ENCODE results near the gene FERMT3. TPM values are rescaled to one million over a fixed set of nuclear protein-coding genes. Genes with fewer than 3 reads are reported as not detected.

The FERMT3 gene
- total and polyA plus RNA-seq, 2 of the 13 experiments (the other 11 are each of a cell fraction or from before 2014, with no cell fraction given): 0.29 TPM; not detected in 1

- TF ChIP-seq MTF1 (CRISPR knock-in tag; IDR thresholded peaks at IDR 0.05) (no peak; the same call in 1 of the 2 replicates), MAFF (IDR thresholded peaks at IDR 0.05; ENCODE audit: low read depth, low read length) (no peak), KDM5B (CRISPR knock-in tag; IDR thresholded peaks at IDR 0.05; ENCODE audit: borderline replicate concordance) (peak; percentile 80; the same call in 1 of the 2 replicates), ZNF7 (CRISPR knock-in tag; IDR thresholded peaks at IDR 0.05) (no peak), ZNF30 (CRISPR knock-in tag; IDR thresholded peaks at IDR 0.05) (no peak), RBAK (CRISPR knock-in tag; IDR thresholded peaks at IDR 0.05) (no peak), RNF219 (CRISPR knock-in tag; IDR thresholded peaks at IDR 0.05) (0 out of 2 replicates have a peak, but pooled peaks have one; percentile 43), ZFP82 (CRISPR knock-in tag; IDR thresholded peaks at IDR 0.05; ENCODE audit: borderline replicate concordance) (peak; percentile 92; the same call in 1 of the 2 replicates), ZNF749 (CRISPR knock-in tag; IDR thresholded peaks at IDR 0.05; ENCODE audit: borderline replicate concordance) (0 out of 2 replicates have a peak, but pooled peaks have one; percentile 30), ZNF652 (CRISPR knock-in tag; IDR thresholded peaks at IDR 0.05; ENCODE audit: borderline replicate concordance, low read depth) (no peak), KLF15 (CRISPR knock-in tag; IDR thresholded peaks at IDR 0.05; ENCODE audit: borderline replicate concordance) (no peak), PHB2 (IDR thresholded peaks at IDR 0.05; ENCODE audit: partially characterized antibody) (no peak), LCORL (IDR thresholded peaks at IDR 0.05) (no peak), LCORL (CRISPR knock-in tag; IDR thresholded peaks at IDR 0.05) (peak; percentile 45), ZNF10 (CRISPR knock-in tag; IDR thresholded peaks at IDR 0.05; ENCODE audit: borderline replicate concordance, low read depth) (no peak), KDM4B (CRISPR knock-in tag; IDR thresholded peaks at IDR 0.05) (no peak; the same call in 1 of the 2 replicates), KLF13 (CRISPR knock-in tag; IDR thresholded peaks at IDR 0.05) (no peak), NFYB (CRISPR knock-in tag; IDR thresholded peaks at IDR 0.05) (peak; percentile 46; the same call in 1 of the 2 replicates), FOXO4 (CRISPR knock-in tag; conservative IDR thresholded peaks at IDR 0.05) (no peak; the same call in 1 of the 2 replicates), PTBP1 (IDR thresholded peaks at IDR 0.05; ENCODE audit: low read depth, low read length, poor library complexity, severe bottlenecking) (no peak), ZNF510 (CRISPR knock-in tag; IDR thresholded peaks at IDR 0.05; ENCODE audit: low read depth) (no peak), UBTF (CRISPR knock-in tag; IDR thresholded peaks at IDR 0.05) (peak; percentile 97)
These were observed 40.5 kb upstream of the FERMT3 start, which contains the start of gene MACROD1 (continued) for GRCh38 chr11:64165842-64166635.
